ENCODE measurements around the gene PHIP. TPM values are rescaled to one million over a fixed set of nuclear protein-coding genes. Genes with fewer than 3 reads are reported as not detected.
A peak's percentile ranks its signal among the peaks of the same experiment; 100 is the strongest.
"Not testable (repeated sequence)": the region's sequence is repeated elsewhere in the genome, so short reads cannot be mapped to it uniquely, and the experiment has no call there.

Gene PHIP
- total RNA-seq, 6 donors from 2014 or later: 19.3 to 74.7 (median 25.8) TPM

DNA sequence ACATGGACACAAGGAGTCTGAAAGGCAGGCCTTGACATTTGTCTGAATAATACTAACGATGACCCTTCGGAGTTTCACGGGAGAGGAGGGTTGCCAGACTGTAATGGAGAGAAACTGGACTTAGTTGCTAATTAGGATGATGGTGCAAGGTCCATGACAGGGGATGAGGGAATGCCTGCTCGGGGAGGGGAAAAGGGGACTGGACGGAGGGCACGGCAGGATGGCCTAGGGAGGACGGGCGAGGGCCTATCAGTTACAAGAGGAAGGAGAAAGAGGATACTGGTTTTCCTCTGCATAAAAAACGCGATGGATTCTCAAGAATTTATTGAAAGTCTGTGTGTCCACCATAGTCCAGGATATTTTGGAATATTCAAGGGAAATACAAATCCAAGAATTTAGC lies 168.0 kb downstream of the PHIP start:
- H3K27ac ChIP-seq: no peak overlapping the region
- H3K36me3 ChIP-seq: no peaks in the 10 kb centered on the region
- TF ChIP-seq POLR2AphosphoS5 (IDR thresholded peaks at IDR 0.05): no peak
- TF ChIP-seq EP300 (IDR thresholded peaks at IDR 0.05): no peak
- TF ChIP-seq, protein P1, sequence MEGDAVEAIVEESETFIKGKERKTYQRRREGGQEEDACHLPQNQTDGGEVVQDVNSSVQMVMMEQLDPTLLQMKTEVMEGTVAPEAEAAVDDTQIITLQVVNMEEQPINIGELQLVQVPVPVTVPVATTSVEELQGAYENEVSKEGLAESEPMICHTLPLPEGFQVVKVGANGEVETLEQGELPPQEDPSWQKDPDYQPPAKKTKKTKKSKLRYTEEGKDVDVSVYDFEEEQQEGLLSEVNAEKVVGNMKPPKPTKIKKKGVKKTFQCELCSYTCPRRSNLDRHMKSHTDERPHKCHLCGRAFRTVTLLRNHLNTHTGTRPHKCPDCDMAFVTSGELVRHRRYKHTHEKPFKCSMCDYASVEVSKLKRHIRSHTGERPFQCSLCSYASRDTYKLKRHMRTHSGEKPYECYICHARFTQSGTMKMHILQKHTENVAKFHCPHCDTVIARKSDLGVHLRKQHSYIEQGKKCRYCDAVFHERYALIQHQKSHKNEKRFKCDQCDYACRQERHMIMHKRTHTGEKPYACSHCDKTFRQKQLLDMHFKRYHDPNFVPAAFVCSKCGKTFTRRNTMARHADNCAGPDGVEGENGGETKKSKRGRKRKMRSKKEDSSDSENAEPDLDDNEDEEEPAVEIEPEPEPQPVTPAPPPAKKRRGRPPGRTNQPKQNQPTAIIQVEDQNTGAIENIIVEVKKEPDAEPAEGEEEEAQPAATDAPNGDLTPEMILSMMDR (IDR thresholded peaks at IDR 0.05): no peak
- TF ChIP-seq POLR2A (IDR thresholded peaks at IDR 0.05): no peak
- no peaks in the 10 kb centered on the region for H3K9me3 ChIP-seq
- ATAC-seq (ENCODE audit: low FRiP score in 2 of 2) (peak in 1 of 2 donors; percentile 19), DNase-seq (no peak)
- H3K27me3 ChIP-seq: no peaks in the 10 kb centered on the region
- peak overlapping the region in 2 of 4 donors; percentile 47 to 50 for H3K4me3 ChIP-seq
- 74 to 82% methylated on average over 10 of the region's 10 CpGs for WGBS, 2 donors
- H3K4me1 ChIP-seq: peaks cover 0 to 19% (median 11%) of the 10 kb centered on the region in 4 donors

DNA sequence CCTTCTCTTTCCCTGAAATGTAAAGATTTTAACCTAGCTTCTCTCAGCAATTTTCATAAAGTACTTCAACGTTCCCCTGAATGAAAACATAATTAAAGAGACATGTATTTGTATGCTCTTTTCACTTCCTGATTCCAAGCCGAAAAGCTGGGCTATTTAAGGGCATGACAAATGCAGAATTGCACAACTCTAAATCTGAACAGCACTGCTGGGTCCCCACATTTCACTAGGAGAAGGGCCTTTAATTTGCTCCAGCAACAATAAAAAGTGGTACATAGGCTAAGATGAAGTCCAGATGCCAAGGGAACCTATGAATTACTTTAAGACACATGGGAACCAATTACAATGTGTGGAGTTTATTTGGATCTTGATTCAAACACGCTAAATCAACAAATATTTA lies 168.7 kb downstream of the PHIP start:
- H3K27me3 ChIP-seq: no peaks in the 10 kb centered on the region
- H3K36me3 ChIP-seq: no peaks in the 10 kb centered on the region
- peak in 1 of 2 donors; percentile 76 for ATAC-seq (ENCODE audit: low FRiP score in 2 of 2)
- TF ChIP-seq POLR2A (IDR thresholded peaks at IDR 0.05): no peak
- TF ChIP-seq EP300 (IDR thresholded peaks at IDR 0.05): no peak
- TF ChIP-seq POLR2AphosphoS5 (IDR thresholded peaks at IDR 0.05): no peak
- TF ChIP-seq, protein P1 (IDR thresholded peaks at IDR 0.05): no peak
- no peak overlapping the region for H3K27ac ChIP-seq
- peaks cover 0 to 19% (median 11%) of the 10 kb centered on the region in 4 donors for H3K4me1 ChIP-seq
- H3K9me3 ChIP-seq: no peaks in the 10 kb centered on the region
- WGBS, 2 donors: 37 to 50% methylated on average over 3 of the region's 3 CpGs
- no peak overlapping the region for H3K4me3 ChIP-seq
- no peak for DNase-seq

DNA sequence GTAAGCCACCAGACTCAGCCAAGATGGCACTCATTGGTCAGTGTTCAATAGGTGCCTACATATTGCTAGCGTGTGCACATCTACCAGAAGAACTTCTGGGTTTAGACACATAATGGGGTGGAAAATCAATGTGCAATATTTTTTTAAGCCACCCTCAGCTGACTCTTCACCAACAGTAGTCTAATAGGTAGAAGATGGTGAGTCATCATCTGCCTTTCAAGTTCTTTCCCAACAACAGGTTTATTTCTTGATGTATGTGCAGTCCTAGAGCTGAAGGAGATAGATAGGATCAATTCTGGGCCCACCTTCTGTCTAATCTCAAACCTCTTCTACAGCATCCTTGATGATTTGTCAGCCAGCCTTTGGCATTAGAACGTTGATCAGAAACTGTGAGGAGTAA lies 169.4 kb downstream of the PHIP start:
- DNase-seq (no peak), ATAC-seq (ENCODE audit: low FRiP score in 2 of 2) (no peak)
- no peak overlapping the region for H3K27ac ChIP-seq
- H3K36me3 ChIP-seq: no peaks in the 10 kb centered on the region
- TF ChIP-seq EP300 (IDR thresholded peaks at IDR 0.05): no peak
- TF ChIP-seq, protein P1 (IDR thresholded peaks at IDR 0.05): no peak
- no peak for TF ChIP-seq POLR2A (IDR thresholded peaks at IDR 0.05)
- TF ChIP-seq POLR2AphosphoS5 (IDR thresholded peaks at IDR 0.05): no peak
- 90 to 91% methylated on average over 2 of the region's 2 CpGs for WGBS, 2 donors
- H3K4me1 ChIP-seq: peaks cover 0 to 19% (median 11%) of the 10 kb centered on the region in 4 donors
- no peaks in the 10 kb centered on the region for H3K27me3 ChIP-seq
- no peak overlapping the region for H3K4me3 ChIP-seq
- H3K9me3 ChIP-seq: no peaks in the 10 kb centered on the region

DNA sequence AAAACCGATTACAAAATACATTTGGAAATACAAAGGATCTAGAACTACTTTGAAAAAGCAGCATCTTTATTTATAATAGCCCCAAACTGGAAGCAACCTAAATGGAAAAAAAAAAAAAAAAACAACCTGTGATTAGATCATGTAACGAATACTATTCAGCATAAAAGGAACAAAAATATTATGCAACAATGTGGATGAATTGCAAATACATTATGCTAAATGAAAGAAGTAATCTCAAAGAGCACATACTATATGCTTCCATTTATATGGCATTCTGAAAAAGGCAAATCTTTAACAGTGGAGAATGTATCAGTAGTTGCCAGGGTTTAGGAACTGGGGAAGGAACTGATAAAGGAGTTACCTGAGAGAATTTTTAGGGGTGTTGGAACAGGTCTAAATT lies 181.8 kb downstream of the PHIP start:
- Histone ChIP-seq H3K4me3 (no peak overlapping the region), H3K4me1 (no peaks in the 10 kb centered on the region), H3K27ac (no peak overlapping the region), H3K9me3 (no peaks in the 10 kb centered on the region), H3K27me3 (no peaks in the 10 kb centered on the region), H3K36me3 (no peaks in the 10 kb centered on the region)
- TF ChIP-seq EP300 (IDR thresholded peaks at IDR 0.05): no peak
- TF ChIP-seq POLR2AphosphoS5 (IDR thresholded peaks at IDR 0.05): no peak
- no peak for TF ChIP-seq POLR2A (IDR thresholded peaks at IDR 0.05)
- ATAC-seq (ENCODE audit: low FRiP score in 2 of 2) (no peak), DNase-seq (no peak)
- 80 to 86% methylated on average over 2 of the region's 2 CpGs for WGBS, 2 donors

DNA sequence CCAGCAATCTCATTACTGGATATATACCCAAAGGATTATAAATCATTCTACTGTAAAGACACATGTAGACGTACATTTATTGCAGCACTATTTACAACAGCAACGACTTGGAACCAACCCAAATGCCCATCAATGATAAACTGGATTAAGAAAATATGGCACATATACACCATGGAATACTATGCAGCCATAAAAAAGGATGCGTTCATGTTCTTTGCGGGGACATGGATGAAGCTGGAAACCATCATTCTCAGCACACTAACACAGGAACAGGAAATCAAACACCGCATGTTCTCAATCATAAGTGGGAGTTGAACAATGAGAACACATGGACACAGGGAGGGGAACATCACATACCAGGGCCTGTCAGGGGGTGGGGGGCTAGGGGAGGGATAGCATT lies 188.2 kb downstream of the PHIP start:
- H3K36me3 ChIP-seq; H3K4me3 ChIP-seq; H3K27me3 ChIP-seq; H3K27ac ChIP-seq; H3K9me3 ChIP-seq; DNase-seq; ATAC-seq (ENCODE audit: low FRiP score in 2 of 2); H3K4me1 ChIP-seq: not testable (repeated sequence)
- 94 to 97% methylated on average over 5 of the region's 5 CpGs for WGBS, 2 donors

Other genes with a start within 250 kb of the PHIP start
- gene IRAK1BP1, start 210.7 kb downstream of the PHIP start, total RNA-seq: 1 to 10 TPM; 2.2 to 9.6 (median 5.2) TPM
- 100 to 1,000 TPM in 3 of 6 donors, 10 to 100 TPM in 3; 76.2 to 244 (median 102) TPM for gene HMGN3, start 156.4 kb upstream of the PHIP start, total RNA-seq

All from upper lobe of left lung (tissue), 6 donors.